GM12891 (cell line): ENCODE results near the gene IGFN1.

Experiments
- PAX5 ChIP-seq: IDR thresholded peaks from 2 replicates; pipeline ENCODE4 v1.6.1; 2011; ENCODE audit warnings: low read length, moderate library complexity, mild to moderate bottlenecking; ENCODE audit not compliant: insufficient read depth, severe bottlenecking
- POLR2A ChIP-seq: IDR thresholded peaks from 2 replicates; pipeline ENCODE4 v1.6.1; 2011; ENCODE audit warnings: low read depth, low read length, control low read depth
- POLR2AphosphoS5 ChIP-seq: IDR thresholded peaks from 2 replicates; pipeline ENCODE4 v1.6.1; 2011; ENCODE audit warnings: low read depth, low read length, control low read depth
- SPI1 ChIP-seq: IDR thresholded peaks from 2 replicates; pipeline ENCODE4 v1.6.1; 2011; ENCODE audit warnings: low read depth, low read length, control low read depth
- TAF1 ChIP-seq: IDR thresholded peaks from 2 replicates; pipeline ENCODE4 v1.6.1; 2011; ENCODE audit warnings: low read depth, low read length, control low read depth

GRCh38 chr1:201172999-201173610 lies 17.5 kb upstream of the IGFN1 start:
- TF ChIP-seq POLR2A: no peak
- no peak for TF ChIP-seq POLR2AphosphoS5
- no peak for TF ChIP-seq TAF1
- TF ChIP-seq PAX5: no peak
- no peak for TF ChIP-seq SPI1
